Brain microvascular endothelial cell (primary cell): ENCODE measurements around the gene GNG8.

Experiments
- DNase-seq: peaks from one replicate; pipeline ENCODE4 v3.0.0-alpha.2; 2020
- H3K27ac ChIP-seq: fragments of 250-450 bp; sonication (Bioruptor Pico); 2 replicates; pipeline ENCODE4 v1.5.1; 2020; ENCODE audit warnings: mild to moderate bottlenecking, moderate library complexity
- H3K27me3 ChIP-seq: fragments of 250-450 bp; sonication (Bioruptor Pico); replicated peaks from 2 replicates; pipeline ENCODE4 v1.5.1; 2020; ENCODE audit warnings: mild to moderate bottlenecking
- H3K36me3 ChIP-seq: fragments of 250-450 bp; sonication (Bioruptor Pico); replicated peaks from 2 replicates; pipeline ENCODE4 v1.5.1; 2020; ENCODE audit warnings: mild to moderate bottlenecking
- H3K4me3 ChIP-seq: 2 replicates; pipeline ENCODE4 v1.5.1; 2011; ENCODE audit warnings: low read depth, mild to moderate bottlenecking, control low read depth, low read length, moderate library complexity
- in situ Hi-C: cut with HindIII; loops from 2 replicates; pipeline ENCODE4 v1.10.0; 2017; ENCODE audit warnings: low sequenced_read_pairs, low pct_ligation_motif_present
- TF ChIP-seq, protein P1 (sequence below): IDR thresholded peaks from 2 replicates; pipeline ENCODE4 v1.5.1; 2011; ENCODE audit warnings: low read depth, mild to moderate bottlenecking, moderate library complexity, low read length, control low read depth, inconsistent platforms; ENCODE audit errors: missing control alignments

The GNG8 gene

DNA sequence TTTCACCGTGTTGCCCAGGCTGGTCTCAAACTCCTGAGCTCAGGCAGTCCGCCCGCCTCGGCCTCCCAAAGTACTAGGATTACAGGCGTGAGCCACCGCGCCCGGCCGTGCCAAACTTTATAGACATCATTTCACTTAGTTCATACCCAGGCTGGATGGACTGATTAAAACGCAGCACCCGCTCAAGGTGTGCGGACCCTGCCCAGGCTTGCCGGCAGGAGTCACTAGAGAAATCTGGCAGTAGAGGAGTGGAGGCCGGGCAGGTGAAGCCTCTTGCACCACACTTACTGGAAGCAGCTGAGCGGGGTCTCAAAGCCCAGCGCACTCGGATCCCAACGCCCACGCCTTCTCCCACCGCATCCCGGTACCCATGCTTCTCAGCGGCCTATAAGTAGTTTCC, 22.5 kb downstream of the GNG8 start:
- Histone ChIP-seq H3K27ac (no peak overlapping the region), H3K4me3 (no peak overlapping the region), H3K27me3 (no peaks in the 10 kb centered on the region), H3K36me3 (peaks cover 17% of the 10 kb centered on the region)
- TF ChIP-seq, protein P1, sequence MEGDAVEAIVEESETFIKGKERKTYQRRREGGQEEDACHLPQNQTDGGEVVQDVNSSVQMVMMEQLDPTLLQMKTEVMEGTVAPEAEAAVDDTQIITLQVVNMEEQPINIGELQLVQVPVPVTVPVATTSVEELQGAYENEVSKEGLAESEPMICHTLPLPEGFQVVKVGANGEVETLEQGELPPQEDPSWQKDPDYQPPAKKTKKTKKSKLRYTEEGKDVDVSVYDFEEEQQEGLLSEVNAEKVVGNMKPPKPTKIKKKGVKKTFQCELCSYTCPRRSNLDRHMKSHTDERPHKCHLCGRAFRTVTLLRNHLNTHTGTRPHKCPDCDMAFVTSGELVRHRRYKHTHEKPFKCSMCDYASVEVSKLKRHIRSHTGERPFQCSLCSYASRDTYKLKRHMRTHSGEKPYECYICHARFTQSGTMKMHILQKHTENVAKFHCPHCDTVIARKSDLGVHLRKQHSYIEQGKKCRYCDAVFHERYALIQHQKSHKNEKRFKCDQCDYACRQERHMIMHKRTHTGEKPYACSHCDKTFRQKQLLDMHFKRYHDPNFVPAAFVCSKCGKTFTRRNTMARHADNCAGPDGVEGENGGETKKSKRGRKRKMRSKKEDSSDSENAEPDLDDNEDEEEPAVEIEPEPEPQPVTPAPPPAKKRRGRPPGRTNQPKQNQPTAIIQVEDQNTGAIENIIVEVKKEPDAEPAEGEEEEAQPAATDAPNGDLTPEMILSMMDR = no peak
- no peak for DNase-seq
- in situ Hi-C loops = no loop called here

- no peak for DNase-seq
- TF ChIP-seq, protein P1 = no peak
- H3K36me3 ChIP-seq = peaks cover 34% of the 10 kb centered on the region
- H3K27ac ChIP-seq = no peak overlapping the region
- in situ Hi-C loops = no loop called here
- no peak overlapping the region for H3K4me3 ChIP-seq
- no peaks in the 10 kb centered on the region for H3K27me3 ChIP-seq
Observed at GRCh38 chr19:46611776-46612175, 24.2 kb downstream of the GNG8 start.

GRCh38 chr19:46610851-46611770, 24.9 kb downstream of the GNG8 start:
- TF ChIP-seq, protein P1 = no peak
- H3K27ac ChIP-seq = no peak overlapping the region
- no peak for DNase-seq

GRCh38 chr19:46610413-46610775, 25.6 kb downstream of the GNG8 start:
- no peak for DNase-seq
- Histone ChIP-seq H3K27ac (no peak overlapping the region), H3K27me3 (no peaks in the 10 kb centered on the region), H3K36me3 (peaks cover 47% of the 10 kb centered on the region), H3K4me3 (no peak overlapping the region)
- TF ChIP-seq, protein P1 = no peak
- in situ Hi-C loops = no loop called here

More at GRCh38 chr19:46610851-46611770, 24.9 kb downstream of the GNG8 start:
- in situ Hi-C loops = no loop called here
- no peaks in the 10 kb centered on the region for H3K27me3 ChIP-seq
- H3K4me3 ChIP-seq = no peak overlapping the region
- H3K36me3 ChIP-seq = peaks cover 41% of the 10 kb centered on the region

- TF ChIP-seq, protein P1 = no peak
- no peak for DNase-seq
- in situ Hi-C loops = no loop called here
- H3K4me3 ChIP-seq = no peak overlapping the region
- no peak overlapping the region for H3K27ac ChIP-seq
- H3K27me3 ChIP-seq = no peaks in the 10 kb centered on the region
- H3K36me3 ChIP-seq = peaks cover 47% of the 10 kb centered on the region
Observed at GRCh38 chr19:46609511-46610412, 26.2 kb downstream of the GNG8 start.
